GM15510 (cell line): ENCODE data around the gene ASXL1.

Source experiments
- POLR2A ChIP-seq: IDR thresholded peaks from 3 replicates; pipeline ENCODE4 v1.6.1; 2011; ENCODE audit warnings: borderline replicate concordance; ENCODE audit not compliant: insufficient read length; ENCODE audit errors: extremely low read depth

Gene ASXL1

DNA sequence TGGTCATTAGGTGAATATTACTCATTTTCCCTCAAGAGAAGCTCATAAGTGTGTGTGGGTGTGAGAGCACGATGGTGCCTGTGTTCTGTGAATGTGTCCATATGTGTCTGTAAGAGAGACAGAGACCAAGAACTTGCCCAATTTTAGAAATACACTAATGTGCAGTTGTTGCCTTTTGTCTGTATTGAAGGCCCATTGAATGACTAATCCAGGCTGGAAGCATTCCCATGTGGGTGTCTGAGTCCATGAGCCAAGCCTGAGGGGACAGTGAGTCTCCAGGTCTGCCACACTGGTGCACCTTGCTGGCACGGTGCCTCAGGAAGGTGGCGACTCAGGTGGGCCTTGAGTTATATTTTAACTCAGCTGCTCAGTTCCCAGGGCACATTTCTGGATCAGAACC, 25.5 kb upstream of the ASXL1 start:
- TF ChIP-seq POLR2A: no peak

GRCh38 chr20:32333181-32333987, 24.7 kb upstream of the ASXL1 start:
- TF ChIP-seq POLR2A: no peak

DNA sequence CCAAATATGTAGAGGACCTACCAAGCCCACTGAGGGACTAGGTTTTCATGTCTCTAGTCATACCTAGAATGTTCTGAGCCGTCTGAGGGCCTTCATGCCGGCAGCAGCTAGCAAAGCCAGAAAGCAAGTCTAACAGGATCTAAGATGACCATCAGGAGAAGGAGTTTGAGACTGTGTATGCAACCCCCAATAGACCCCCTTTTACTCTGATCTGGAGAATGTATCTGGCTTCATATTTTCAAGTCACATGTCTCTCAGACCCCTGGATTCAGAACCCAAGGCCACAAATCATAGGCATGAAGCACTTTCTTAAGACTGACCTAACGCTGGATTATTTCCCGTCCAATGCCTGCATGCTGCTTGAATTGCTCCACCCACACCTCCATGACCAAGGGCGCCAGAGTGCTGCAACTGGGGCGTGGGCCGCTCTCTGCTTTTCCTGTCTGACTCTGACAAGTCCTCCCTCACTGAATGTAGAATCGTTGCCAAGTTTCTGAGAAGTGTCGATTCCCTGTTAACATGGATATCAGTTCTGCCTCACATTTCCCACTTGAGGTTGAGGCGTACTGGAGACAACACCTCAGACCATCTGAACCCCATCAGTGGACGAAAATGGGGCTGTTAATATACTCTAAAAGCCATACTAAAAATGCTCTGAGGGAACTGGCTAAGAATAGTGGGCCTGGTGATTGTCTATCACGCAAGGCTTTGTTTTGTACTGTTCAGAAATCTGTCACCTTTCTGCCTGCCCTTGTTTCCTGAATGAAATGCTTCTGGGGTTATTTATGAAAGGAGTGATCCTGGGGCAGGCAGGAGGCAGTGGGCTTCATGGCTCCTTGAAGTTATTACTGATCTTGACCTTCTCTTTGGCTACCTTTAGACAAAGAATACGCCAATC, 23.9 kb upstream of the ASXL1 start:
- TF ChIP-seq POLR2A: peak; percentile 33

GRCh38 chr20:32336918-32337347, 21.2 kb upstream of the ASXL1 start:
- TF ChIP-seq POLR2A: no peak

GRCh38 chr20:32337937-32338661, 20.0 kb upstream of the ASXL1 start:
- TF ChIP-seq POLR2A: no peak

- TF ChIP-seq POLR2A: no peak
Observed at GRCh38 chr20:32338665-32339064, 19.5 kb upstream of the ASXL1 start.

- TF ChIP-seq POLR2A: no peak
Observed at GRCh38 chr20:32339116-32339515, 19.0 kb upstream of the ASXL1 start.

DNA sequence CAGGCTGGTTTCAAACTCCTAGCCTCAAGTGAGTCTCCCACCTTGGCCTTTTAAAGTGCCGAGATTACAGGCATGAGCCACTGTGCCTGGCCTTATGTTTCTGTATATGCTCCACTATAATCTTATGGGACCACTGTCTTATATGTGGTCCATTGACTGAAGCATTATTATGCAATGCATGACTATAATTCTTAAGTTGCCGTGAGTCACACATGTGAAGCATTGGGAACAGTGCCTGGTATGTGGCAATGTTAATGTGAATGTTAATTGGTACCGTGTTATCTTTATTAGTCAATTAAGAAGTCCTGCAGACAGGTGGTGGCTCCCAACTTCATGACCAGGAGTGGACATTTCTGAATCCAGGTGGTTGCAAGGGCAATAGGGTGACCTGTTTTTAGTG, 14.7 kb upstream of the ASXL1 start:
- no peak for TF ChIP-seq POLR2A

- no peak for TF ChIP-seq POLR2A
Observed at GRCh38 chr20:32344835-32345506, 13.2 kb upstream of the ASXL1 start.

- no peak for TF ChIP-seq POLR2A
Observed at GRCh38 chr20:32348207-32348606, 9.9 kb upstream of the ASXL1 start.

- no peak for TF ChIP-seq POLR2A
Observed at GRCh38 chr20:32350421-32350820, 7.7 kb upstream of the ASXL1 start.

- TF ChIP-seq POLR2A: no peak
Observed at GRCh38 chr20:32352121-32352720, 5.9 kb upstream of the ASXL1 start.

DNA sequence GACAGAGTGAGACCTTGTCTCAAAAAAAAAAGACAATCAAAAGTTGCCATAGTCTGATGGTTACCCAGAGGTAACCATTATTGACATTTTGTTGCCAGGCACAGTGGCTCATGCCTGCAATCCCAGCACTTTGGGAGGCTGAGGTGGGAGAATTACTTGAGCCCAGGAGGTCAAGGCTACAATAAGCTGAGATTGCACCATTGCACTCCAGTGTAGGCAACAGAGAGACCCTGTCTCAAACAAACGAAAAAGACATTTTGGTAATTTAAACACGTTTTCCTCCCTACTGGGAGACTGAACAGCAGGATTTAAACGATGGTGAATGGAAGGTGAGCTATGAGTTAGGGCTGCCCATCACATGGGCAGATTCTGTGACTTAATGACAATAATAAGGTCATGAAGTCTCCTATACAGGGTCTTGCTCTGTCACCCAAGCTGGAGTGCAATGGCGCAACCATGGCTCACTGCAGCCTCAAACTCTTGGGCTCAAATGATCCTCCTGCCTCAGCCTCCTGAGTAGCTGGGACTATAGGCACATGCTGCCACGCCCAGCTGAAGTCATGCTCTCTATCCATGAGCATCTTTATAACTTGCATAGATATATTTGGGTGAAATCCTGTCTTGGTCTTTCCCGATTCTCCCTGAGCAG, 4.2 kb upstream of the ASXL1 start:
- no peak for TF ChIP-seq POLR2A
